ENCODE data around the gene TMBIM4.

GRCh38 chr12:66189486-66189843 is 19.7 kb upstream of the TMBIM4 start:
- TF ChIP-seq, protein P1, sequence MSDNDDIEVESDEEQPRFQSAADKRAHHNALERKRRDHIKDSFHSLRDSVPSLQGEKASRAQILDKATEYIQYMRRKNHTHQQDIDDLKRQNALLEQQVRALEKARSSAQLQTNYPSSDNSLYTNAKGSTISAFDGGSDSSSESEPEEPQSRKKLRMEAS (IDR thresholded peaks at IDR 0.05; ENCODE audit: insufficient read depth, insufficient read length), result no peak
- TF ChIP-seq, protein P2, sequence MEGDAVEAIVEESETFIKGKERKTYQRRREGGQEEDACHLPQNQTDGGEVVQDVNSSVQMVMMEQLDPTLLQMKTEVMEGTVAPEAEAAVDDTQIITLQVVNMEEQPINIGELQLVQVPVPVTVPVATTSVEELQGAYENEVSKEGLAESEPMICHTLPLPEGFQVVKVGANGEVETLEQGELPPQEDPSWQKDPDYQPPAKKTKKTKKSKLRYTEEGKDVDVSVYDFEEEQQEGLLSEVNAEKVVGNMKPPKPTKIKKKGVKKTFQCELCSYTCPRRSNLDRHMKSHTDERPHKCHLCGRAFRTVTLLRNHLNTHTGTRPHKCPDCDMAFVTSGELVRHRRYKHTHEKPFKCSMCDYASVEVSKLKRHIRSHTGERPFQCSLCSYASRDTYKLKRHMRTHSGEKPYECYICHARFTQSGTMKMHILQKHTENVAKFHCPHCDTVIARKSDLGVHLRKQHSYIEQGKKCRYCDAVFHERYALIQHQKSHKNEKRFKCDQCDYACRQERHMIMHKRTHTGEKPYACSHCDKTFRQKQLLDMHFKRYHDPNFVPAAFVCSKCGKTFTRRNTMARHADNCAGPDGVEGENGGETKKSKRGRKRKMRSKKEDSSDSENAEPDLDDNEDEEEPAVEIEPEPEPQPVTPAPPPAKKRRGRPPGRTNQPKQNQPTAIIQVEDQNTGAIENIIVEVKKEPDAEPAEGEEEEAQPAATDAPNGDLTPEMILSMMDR (IDR thresholded peaks at IDR 0.05; ENCODE audit: extremely low read depth in 1 of 2, insufficient read depth in 1 of 2, low read depth in 1 of 2, low read length in 2 of 2), result no peak
